Measurements from ENCODE around the gene UGT1A5. TPM values are rescaled to one million over a fixed set of nuclear protein-coding genes. Genes with fewer than 3 reads are reported as not detected.

UGT1A5 gene
- total and polyA plus RNA-seq, 2 experiments from 2014 or later: not detected

DNA sequence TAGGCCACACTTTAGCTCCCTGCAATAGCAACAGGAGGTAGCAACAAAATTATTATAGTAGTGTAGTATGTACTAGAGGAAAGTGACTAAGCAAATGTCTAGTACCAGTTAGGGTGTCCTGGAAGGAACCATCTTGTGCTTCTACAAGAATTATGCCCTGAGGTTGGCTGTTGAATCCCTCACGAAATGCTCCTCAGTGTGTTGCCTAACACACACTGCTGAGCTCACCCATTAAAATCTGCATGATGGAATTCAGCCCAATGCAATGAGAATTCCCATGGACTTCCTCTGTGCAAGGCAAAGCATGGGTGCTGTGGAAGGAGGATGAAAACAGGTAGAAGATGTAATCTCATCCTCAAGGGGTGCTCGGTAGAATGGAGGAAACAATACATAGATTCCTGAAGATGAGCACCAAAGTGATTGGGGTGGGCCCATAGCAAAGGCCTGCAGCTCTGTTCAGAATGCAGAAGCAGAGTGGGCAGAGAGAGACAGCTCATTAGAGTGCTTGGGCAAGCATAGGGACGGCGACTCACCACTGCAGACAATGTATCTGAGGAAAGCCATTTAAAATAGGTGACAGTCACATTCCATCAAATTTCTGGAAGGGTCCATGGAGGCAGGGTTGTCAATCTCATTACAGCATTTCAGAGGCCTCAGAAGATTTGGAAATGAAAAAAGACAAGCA is 32.2 kb upstream of the UGT1A5 start:
- no peaks in the 10 kb centered on the region for H3K36me3 ChIP-seq (ENCODE audit: insufficient read depth)
- no peak overlapping the region for H3K4me3 ChIP-seq
- no peak for TF ChIP-seq JUNB (IDR thresholded peaks at IDR 0.05; ENCODE audit: unreplicated experiment)
- no peak overlapping the region for H3K4me2 ChIP-seq
- ATAC-seq (no peak), DNase-seq (ENCODE audit: low spot score) (no peak)
- H3F3A ChIP-seq (replicated peaks; ENCODE audit: low read depth): no peaks in the 10 kb centered on the region
- H3K4me1 Mint-ChIP-seq: no peaks in the 10 kb centered on the region
- H3K4me1 ChIP-seq (ENCODE audit: insufficient read depth): no peaks in the 10 kb centered on the region
- no peak overlapping the region for H2AFZ ChIP-seq
- no peaks in the 10 kb centered on the region for H3K36me3 Mint-ChIP-seq (ENCODE audit: low read depth)
- no peaks in the 10 kb centered on the region for H4K20me1 ChIP-seq (replicated peaks; ENCODE audit: insufficient read depth)
- no peaks in the 10 kb centered on the region; the same call in 2 of the 3 replicates for H3K9me3 Mint-ChIP-seq
- no peak overlapping the region for H3K27ac Mint-ChIP-seq
- H3K4me3 Mint-ChIP-seq: no peak overlapping the region
- H3K79me2 ChIP-seq (replicated peaks; ENCODE audit: insufficient read depth): no peaks in the 10 kb centered on the region
- H3K9me2 ChIP-seq (ENCODE audit: insufficient read depth): no peaks in the 10 kb centered on the region
- H3K27me3 Mint-ChIP-seq (ENCODE audit: insufficient read depth, low read depth, poor library complexity): peaks cover 4% of the 10 kb centered on the region
- no peak overlapping the region for H3K27ac ChIP-seq (ENCODE audit: low read depth)
- H3K27me3 ChIP-seq (ENCODE audit: insufficient read depth): no peaks in the 10 kb centered on the region

DNA sequence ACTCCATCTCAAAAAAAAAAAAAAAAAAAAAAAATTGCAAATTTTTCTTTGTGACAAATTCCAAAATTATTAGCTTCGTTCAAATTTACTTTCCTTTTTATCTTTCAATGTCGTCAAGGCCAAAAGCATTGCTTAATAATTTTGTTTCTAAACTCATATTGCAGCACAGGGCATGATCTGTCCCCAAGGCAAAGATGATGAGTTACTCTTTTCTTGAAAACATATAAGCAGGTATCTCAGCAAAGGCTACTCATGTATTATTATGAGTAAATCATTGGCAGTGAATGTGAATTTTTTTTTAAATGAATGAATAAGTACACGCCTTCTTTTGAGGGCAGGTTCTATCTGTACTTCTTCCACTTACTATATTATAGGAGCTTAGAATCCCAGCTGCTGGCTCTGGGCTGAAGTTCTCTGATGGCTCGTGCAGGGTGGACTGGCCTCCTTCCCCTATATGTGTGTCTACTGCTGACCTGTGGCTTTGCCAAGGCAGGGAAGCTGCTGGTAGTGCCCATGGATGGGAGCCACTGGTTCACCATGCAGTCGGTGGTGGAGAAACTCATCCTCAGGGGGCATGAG is 31.1 kb upstream of the UGT1A5 start, which contains the start of gene UGT1A7:
Gene UGT1A7 (plus strand): TSS at position 381 of the 579 bp plus-strand sequence. CDS start 37 bp downstream, at position 418.
- no peak within 1 kb of the TSS for H3K27ac Mint-ChIP-seq
- peaks cover 4% of the 10 kb centered on the region for H3K27me3 Mint-ChIP-seq (ENCODE audit: insufficient read depth, low read depth, poor library complexity)
- DNase-seq (ENCODE audit: low spot score): no peak

More for the DNA sequence above, 31.1 kb upstream of the UGT1A5 start, which contains the start of gene UGT1A7:
- no peak within 1 kb of the TSS for H3K27ac ChIP-seq (ENCODE audit: low read depth)
- no peak within 1 kb of the TSS for H2AFZ ChIP-seq
- no peak for ATAC-seq
- no peaks in the 10 kb centered on the region for H3K27me3 ChIP-seq (ENCODE audit: insufficient read depth)
- no peaks in the 10 kb centered on the region for H3F3A ChIP-seq (replicated peaks; ENCODE audit: low read depth)
- no peaks in the 10 kb centered on the region for H3K79me2 ChIP-seq (replicated peaks; ENCODE audit: insufficient read depth)
- H3K4me1 ChIP-seq (ENCODE audit: insufficient read depth): no peaks in the 10 kb centered on the region
- H3K9me2 ChIP-seq (ENCODE audit: insufficient read depth): no peaks in the 10 kb centered on the region
- no peak for TF ChIP-seq JUNB (IDR thresholded peaks at IDR 0.05; ENCODE audit: unreplicated experiment)
- TF ChIP-seq CTCF (conservative IDR thresholded peaks at IDR 0.05; ENCODE audit: low read depth in 2 of 2): no peak
- no peak for TF ChIP-seq NANOG (IDR thresholded peaks at IDR 0.05; ENCODE audit: borderline replicate concordance)
- no peak for TF ChIP-seq POLR2AphosphoS5 (IDR thresholded peaks at IDR 0.05; ENCODE audit: low read depth)
- no peak for TF ChIP-seq STAT1 (IDR thresholded peaks at IDR 0.05; ENCODE audit: unreplicated experiment)
- TF ChIP-seq, protein P1, sequence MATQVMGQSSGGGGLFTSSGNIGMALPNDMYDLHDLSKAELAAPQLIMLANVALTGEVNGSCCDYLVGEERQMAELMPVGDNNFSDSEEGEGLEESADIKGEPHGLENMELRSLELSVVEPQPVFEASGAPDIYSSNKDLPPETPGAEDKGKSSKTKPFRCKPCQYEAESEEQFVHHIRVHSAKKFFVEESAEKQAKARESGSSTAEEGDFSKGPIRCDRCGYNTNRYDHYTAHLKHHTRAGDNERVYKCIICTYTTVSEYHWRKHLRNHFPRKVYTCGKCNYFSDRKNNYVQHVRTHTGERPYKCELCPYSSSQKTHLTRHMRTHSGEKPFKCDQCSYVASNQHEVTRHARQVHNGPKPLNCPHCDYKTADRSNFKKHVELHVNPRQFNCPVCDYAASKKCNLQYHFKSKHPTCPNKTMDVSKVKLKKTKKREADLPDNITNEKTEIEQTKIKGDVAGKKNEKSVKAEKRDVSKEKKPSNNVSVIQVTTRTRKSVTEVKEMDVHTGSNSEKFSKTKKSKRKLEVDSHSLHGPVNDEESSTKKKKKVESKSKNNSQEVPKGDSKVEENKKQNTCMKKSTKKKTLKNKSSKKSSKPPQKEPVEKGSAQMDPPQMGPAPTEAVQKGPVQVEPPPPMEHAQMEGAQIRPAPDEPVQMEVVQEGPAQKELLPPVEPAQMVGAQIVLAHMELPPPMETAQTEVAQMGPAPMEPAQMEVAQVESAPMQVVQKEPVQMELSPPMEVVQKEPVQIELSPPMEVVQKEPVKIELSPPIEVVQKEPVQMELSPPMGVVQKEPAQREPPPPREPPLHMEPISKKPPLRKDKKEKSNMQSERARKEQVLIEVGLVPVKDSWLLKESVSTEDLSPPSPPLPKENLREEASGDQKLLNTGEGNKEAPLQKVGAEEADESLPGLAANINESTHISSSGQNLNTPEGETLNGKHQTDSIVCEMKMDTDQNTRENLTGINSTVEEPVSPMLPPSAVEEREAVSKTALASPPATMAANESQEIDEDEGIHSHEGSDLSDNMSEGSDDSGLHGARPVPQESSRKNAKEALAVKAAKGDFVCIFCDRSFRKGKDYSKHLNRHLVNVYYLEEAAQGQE (IDR thresholded peaks at IDR 0.05; ENCODE audit: unreplicated experiment): no peak
- H4K20me1 ChIP-seq (replicated peaks; ENCODE audit: insufficient read depth): no peaks in the 10 kb centered on the region; the same call in 1 of the 2 replicates
- H3K4me3 ChIP-seq: no peak within 1 kb of the TSS
- Mint-ChIP-seq H3K9me3 (no peaks in the 10 kb centered on the region), H3K36me3 (ENCODE audit: low read depth) (no peaks in the 10 kb centered on the region), H3K4me1 (no peaks in the 10 kb centered on the region), H3K4me3 (no peak within 1 kb of the TSS)
- no peaks in the 10 kb centered on the region for H3K36me3 ChIP-seq (ENCODE audit: insufficient read depth)
- no peak within 1 kb of the TSS for H3K4me2 ChIP-seq

Data from GM23338 (cell line).